Measurements from ENCODE around the gene FHAD1.

DNA sequence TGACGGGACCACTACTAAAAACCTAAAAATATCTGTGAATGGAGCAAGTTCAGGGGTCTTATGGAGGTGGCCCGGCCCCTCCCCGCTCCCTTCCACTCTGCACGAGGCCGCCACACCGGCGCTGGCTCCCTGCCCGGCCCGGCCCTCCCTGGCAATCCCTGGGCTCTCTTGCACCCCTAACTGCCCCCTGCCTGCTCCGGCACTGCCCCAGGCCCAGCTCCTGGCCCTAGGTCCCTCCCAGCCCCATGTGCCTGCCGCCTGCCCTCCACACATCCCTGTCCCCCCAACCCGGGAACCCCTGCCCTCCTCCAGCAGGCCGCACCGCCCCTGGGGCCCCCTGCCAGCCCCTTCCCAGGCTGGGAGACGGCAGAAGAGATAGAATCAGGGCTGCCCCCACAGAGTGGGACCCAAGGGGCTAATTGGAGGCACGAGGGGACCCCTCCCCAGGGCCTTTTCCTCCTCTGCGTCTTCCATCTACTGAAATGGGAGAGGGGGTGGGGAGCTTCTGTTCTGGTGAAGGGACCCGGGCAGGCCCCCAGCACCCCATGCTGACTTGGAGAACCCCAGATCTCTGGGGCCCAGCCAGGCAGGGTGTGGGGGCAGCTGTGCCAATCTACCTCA, 181.9 kb downstream of the FHAD1 start:
- TF ChIP-seq JUND (IDR thresholded peaks at IDR 0.05) (no peak), CTCF (IDR thresholded peaks at IDR 0.05 in 2 of 3, conservative IDR thresholded peaks at IDR 0.05 in 1 of 3; ENCODE audit: borderline replicate concordance in 1 of 3, insufficient read depth in 1 of 3, low read depth in 2 of 3, low read length in 2 of 3) (no peak), EZH2 (IDR thresholded peaks at IDR 0.05) (no peak), EZH2phosphoT487 (IDR thresholded peaks at IDR 0.05; ENCODE audit: borderline replicate concordance) (no peak), POLR2AphosphoS5 (IDR thresholded peaks at IDR 0.05; ENCODE audit: low read depth, low read length) (no peak), POLR2A (IDR thresholded peaks at IDR 0.05; ENCODE audit: borderline replicate concordance, extremely low read depth, insufficient read depth, insufficient read length) (no peak), REST (IDR thresholded peaks at IDR 0.05; ENCODE audit: low read depth) (no peak), RAD21 (IDR thresholded peaks at IDR 0.05; ENCODE audit: low read depth) (no peak), MAX (IDR thresholded peaks at IDR 0.05) (no peak), ZNF274 (IDR thresholded peaks at IDR 0.05; ENCODE audit: low read depth, low read length) (no peak)

Data from HCT116 (cell line).